GM19351 (cell line): ENCODE measurements around the gene USP19.
A peak's percentile ranks its signal among the peaks of the same experiment; 100 is the strongest.

Source experiments
- ATAC-seq: cut with Tn5 transposase; IDR thresholded peaks from one replicate; pipeline ENCODE4 v1.9.1; 2021; ENCODE audit warnings: mild to moderate bottlenecking, moderate library complexity; ENCODE audit not compliant: unreplicated experiment

The USP19 gene

GRCh38 chr3:49120438-49121131 lies at the start of gene USP19:
Gene USP19 (minus strand): TSS chr3:49120823. CDS start chr3:49119145, 1,678 bp downstream.
- peak; percentile 85 for ATAC-seq

GRCh38 chr3:49166752-49167556 lies 46.3 kb upstream of the USP19 start:
- no peak for ATAC-seq

- ATAC-seq: peak; percentile 74
Observed at GRCh38 chr3:49165771-49166751, 45.4 kb upstream of the USP19 start, which contains the start of gene CCDC71. Gene CCDC71 (minus strand): TSS chr3:49166331. CDS start chr3:49164208, 2,123 bp downstream.

- ATAC-seq: no peak
Observed at GRCh38 chr3:49164983-49165720, 44.5 kb upstream of the USP19 start.

GRCh38 chr3:49163609-49164008 lies 43.0 kb upstream of the USP19 start:
- ATAC-seq: no peak

GRCh38 chr3:49162751-49163419 lies 42.3 kb upstream of the USP19 start:
- ATAC-seq: no peak

- ATAC-seq: no peak
Observed at GRCh38 chr3:49161808-49162530, 41.3 kb upstream of the USP19 start.

GRCh38 chr3:49161197-49161596 lies 40.6 kb upstream of the USP19 start:
- ATAC-seq: no peak

- no peak for ATAC-seq
Observed at GRCh38 chr3:49158792-49159191, 38.2 kb upstream of the USP19 start.

GRCh38 chr3:49158103-49158709 lies 37.6 kb upstream of the USP19 start:
- no peak for ATAC-seq

GRCh38 chr3:49157289-49157688 lies 36.7 kb upstream of the USP19 start:
- ATAC-seq: no peak

GRCh38 chr3:49153349-49153912 lies 32.8 kb upstream of the USP19 start:
- no peak for ATAC-seq

- no peak for ATAC-seq
Observed at GRCh38 chr3:49151610-49152009, 31.0 kb upstream of the USP19 start.

GRCh38 chr3:49148159-49148558 lies 27.5 kb upstream of the USP19 start:
- no peak for ATAC-seq

- ATAC-seq: no peak
Observed at GRCh38 chr3:49140080-49140479, 19.5 kb upstream of the USP19 start.

GRCh38 chr3:49135499-49135898 lies 14.9 kb upstream of the USP19 start:
- ATAC-seq: no peak

GRCh38 chr3:49134471-49135265 lies 14.0 kb upstream of the USP19 start:
- ATAC-seq: no peak
